HepG2 (cell line): Measurements from ENCODE around the gene NPAS2. TPM values are rescaled to one million over a fixed set of nuclear protein-coding genes. Genes with fewer than 3 reads are reported as not detected.
A peak's percentile ranks its signal among the peaks of the same experiment; 100 is the strongest.

Experiments used
- DDIT3 ChIP-seq: sonication (generic); formaldehyde crosslinking; IDR thresholded peaks from 2 replicates; pipeline ENCODE4 v1.4.0; 2020; ENCODE audit warnings: mild to moderate bottlenecking, missing genetic modification reagents
- EHMT2 ChIP-seq: fragments of 200-600 bp; sonication (generic); IDR thresholded peaks from 2 replicates; pipeline ENCODE4 v1.7.0; 2017; ENCODE audit warnings: antibody characterized with exemption, low read depth, low read length, borderline replicate concordance
- ISX ChIP-seq: sonication (generic); formaldehyde crosslinking; conservative IDR thresholded peaks from 2 replicates; pipeline ENCODE4 v1.5.0; 2020; ENCODE audit warnings: missing genetic modification reagents
- MIXL1 ChIP-seq: IDR thresholded peaks from 2 replicates; pipeline ENCODE4 v1.6.1; 2016
- NFIB ChIP-seq: sonication (generic); formaldehyde crosslinking; IDR thresholded peaks from 2 replicates; pipeline ENCODE4 v1.9.0; 2021; ENCODE audit warnings: missing genetic modification reagents, mild to moderate bottlenecking, borderline replicate concordance
- SKIL ChIP-seq: sonication (generic); formaldehyde crosslinking; IDR thresholded peaks from 2 replicates; pipeline ENCODE4 v1.8.0; 2022; ENCODE audit warnings: missing genetic modification reagents, mild to moderate bottlenecking, moderate library complexity, borderline replicate concordance
- TEAD2 ChIP-seq: sonication (generic); formaldehyde crosslinking; IDR thresholded peaks from 2 replicates; pipeline ENCODE4 v1.9.0; 2021; ENCODE audit warnings: missing genetic modification reagents
- THRA ChIP-seq: sonication (generic); formaldehyde crosslinking; IDR thresholded peaks from 2 replicates; pipeline ENCODE4 v1.4.0; 2020; ENCODE audit warnings: missing genetic modification reagents, borderline replicate concordance
- ZBTB7A ChIP-seq: sonication (generic); formaldehyde crosslinking; IDR thresholded peaks from 2 replicates; pipeline ENCODE4 v1.8.0; 2022; ENCODE audit warnings: mild to moderate bottlenecking, missing genetic modification reagents
- ZHX1 ChIP-seq: sonication (generic); formaldehyde crosslinking; IDR thresholded peaks from 2 replicates; pipeline ENCODE4 v1.8.1; 2022; ENCODE audit warnings: low read depth, mild to moderate bottlenecking, missing genetic modification reagents
- ZNF280B ChIP-seq: sonication (generic); formaldehyde crosslinking; IDR thresholded peaks from 2 replicates; pipeline ENCODE4 v1.5.0; 2020; ENCODE audit warnings: missing genetic modification reagents, mild to moderate bottlenecking, borderline replicate concordance
- ZNF337 ChIP-seq: sonication (generic); formaldehyde crosslinking; IDR thresholded peaks from 2 replicates; pipeline ENCODE4 v1.5.1; 2020; ENCODE audit warnings: missing genetic modification reagents, low read depth, mild to moderate bottlenecking, borderline replicate concordance
- ZNF430 ChIP-seq: sonication (generic); formaldehyde crosslinking; IDR thresholded peaks from 2 replicates; pipeline ENCODE4 v1.9.0; 2021; ENCODE audit warnings: mild to moderate bottlenecking, missing genetic modification reagents
- ZNF530 ChIP-seq: sonication (generic); formaldehyde crosslinking; IDR thresholded peaks from 2 replicates; pipeline ENCODE4 v1.5.0; 2020; ENCODE audit warnings: low read depth, mild to moderate bottlenecking, missing genetic modification reagents
- ZNF550 ChIP-seq: sonication (generic); formaldehyde crosslinking; IDR thresholded peaks from 2 replicates; pipeline ENCODE4 v1.4.0; 2020; ENCODE audit warnings: mild to moderate bottlenecking, missing genetic modification reagents, borderline replicate concordance
- polyA plus RNA-seq, 8 experiments: library from polyadenylated mRNA; depleted of rRNA in 3 of 8; stranded (reverse) in 7 of 8; unstranded in 1 of 8; fragments of >200 nt; fragmentation: Illumina TruSeq in 4 of 8; extraction: Trizol in 4 of 8; gene quantifications; 2 replicates each; pipeline versions ENCODE4 v1.2.1 to v1.2.3, GENCODE V29; 2011 to 2016; ENCODE audit warnings: low read depth in 4 of 8, missing spikeins in 1 of 8, mixed read lengths in 1 of 8; ENCODE audit not compliant: insufficient read depth in 1 of 8
- total RNA-seq, 5 experiments: library from RNA; depleted of rRNA; stranded (reverse); fragments of >200 nt; fragmentation: Illumina TruSeq; extraction: Trizol; gene quantifications; 2 replicates each; pipeline ENCODE4 v1.2.3, GENCODE V29; 2016; ENCODE audit warnings: low read depth in 1 of 5
- TF ChIP-seq, protein P1 (sequence below): sonication (generic); formaldehyde crosslinking; IDR thresholded peaks from 2 replicates; pipeline ENCODE4 v1.9.0; 2021; ENCODE audit warnings: missing genetic modification reagents, borderline replicate concordance

NPAS2 gene
- total and polyA plus RNA-seq, 2 of the 13 experiments (the other 11 are each of a cell fraction or from before 2014, with no cell fraction given): 14.8 to 37.5 TPM

GRCh38 chr2:101001691-101002561 is 182.0 kb downstream of the NPAS2 start, which contains the start of gene RPL31 (continued):
- TF ChIP-seq TEAD2: peak; percentile 89; the same call in 1 of the 2 replicates
- TF ChIP-seq ZBTB7A (CRISPR knock-in tag): peak; percentile 97
- peak; percentile 99 for TF ChIP-seq ZHX1 (CRISPR knock-in tag)
- peak; percentile 96 for TF ChIP-seq ZNF430 (CRISPR knock-in tag)
- no peak; the same call in 1 of the 2 replicates for TF ChIP-seq SKIL (CRISPR knock-in tag)
- TF ChIP-seq ZNF337 (CRISPR knock-in tag): peak; percentile 96; the same call in 1 of the 2 replicates
- TF ChIP-seq, protein P1, sequence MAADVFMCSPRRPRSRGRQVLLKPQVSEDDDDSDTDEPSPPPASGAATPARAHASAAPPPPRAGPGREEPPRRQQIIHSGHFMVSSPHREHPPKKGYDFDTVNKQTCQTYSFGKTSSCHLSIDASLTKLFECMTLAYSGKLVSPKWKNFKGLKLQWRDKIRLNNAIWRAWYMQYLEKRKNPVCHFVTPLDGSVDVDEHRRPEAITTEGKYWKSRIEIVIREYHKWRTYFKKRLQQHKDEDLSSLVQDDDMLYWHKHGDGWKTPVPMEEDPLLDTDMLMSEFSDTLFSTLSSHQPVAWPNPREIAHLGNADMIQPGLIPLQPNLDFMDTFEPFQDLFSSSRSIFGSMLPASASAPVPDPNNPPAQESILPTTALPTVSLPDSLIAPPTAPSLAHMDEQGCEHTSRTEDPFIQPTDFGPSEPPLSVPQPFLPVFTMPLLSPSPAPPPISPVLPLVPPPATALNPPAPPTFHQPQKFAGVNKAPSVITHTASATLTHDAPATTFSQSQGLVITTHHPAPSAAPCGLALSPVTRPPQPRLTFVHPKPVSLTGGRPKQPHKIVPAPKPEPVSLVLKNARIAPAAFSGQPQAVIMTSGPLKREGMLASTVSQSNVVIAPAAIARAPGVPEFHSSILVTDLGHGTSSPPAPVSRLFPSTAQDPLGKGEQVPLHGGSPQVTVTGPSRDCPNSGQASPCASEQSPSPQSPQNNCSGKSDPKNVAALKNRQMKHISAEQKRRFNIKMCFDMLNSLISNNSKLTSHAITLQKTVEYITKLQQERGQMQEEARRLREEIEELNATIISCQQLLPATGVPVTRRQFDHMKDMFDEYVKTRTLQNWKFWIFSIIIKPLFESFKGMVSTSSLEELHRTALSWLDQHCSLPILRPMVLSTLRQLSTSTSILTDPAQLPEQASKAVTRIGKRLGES: 0 out of 2 replicates have a peak, but pooled peaks have one; percentile 29
- TF ChIP-seq ZNF530 (CRISPR knock-in tag): no peak
- peak; percentile 99 for TF ChIP-seq ZNF280B (CRISPR knock-in tag)
- TF ChIP-seq DDIT3 (CRISPR knock-in tag): peak; percentile 94; the same call in 1 of the 2 replicates
- peak; percentile 83 for TF ChIP-seq MIXL1 (CRISPR knock-in tag)
- peak; percentile 71 for TF ChIP-seq THRA (CRISPR knock-in tag)
- peak; percentile 82 for TF ChIP-seq ZNF550 (CRISPR knock-in tag)
- peak; percentile 100 for TF ChIP-seq NFIB (CRISPR knock-in tag)
- 0 out of 2 replicates have a peak, but pooled peaks have one; percentile 35 for TF ChIP-seq EHMT2
- TF ChIP-seq ISX (CRISPR knock-in tag): peak; percentile 95
